K562 (cell line): ENCODE measurements around the gene PHF12.

Experiments
- BRCA1 ChIP-seq, 2 experiments: fragments of 450-650 bp in 1 of 2; sonication (generic) in 1 of 2; formaldehyde crosslinking in 1 of 2; IDR thresholded peaks; 2 replicates each; pipeline versions ENCODE4 v1.5.0 to v1.6.1; 2017 to 2020; ENCODE audit warnings: mild to moderate bottlenecking in 1 of 2, missing genetic modification reagents in 1 of 2
- CTCF ChIP-seq, 3 experiments: IDR thresholded peaks in 2 of 3; conservative IDR thresholded peaks in 1 of 3; 2 replicates each; pipeline ENCODE4 v1.5.1; 2011 to 2012; ENCODE audit warnings: low read length in 3 of 3, mild to moderate bottlenecking in 3 of 3, control low read depth in 2 of 3, improper control_type of control experiment in 1 of 3, inconsistent platforms in 1 of 3, low read depth in 1 of 3, mixed read lengths in 1 of 3, moderate library complexity in 1 of 3; ENCODE audit not compliant: insufficient read depth in 2 of 3
- CUX1 ChIP-seq: fragments of 200-800 bp; sonication (Bioruptor generic); IDR thresholded peaks from 2 replicates; pipeline ENCODE4 v1.6.1; 2016; ENCODE audit warnings: missing genetic modification characterization, missing compliant biosample characterization
- EP300 ChIP-seq: IDR thresholded peaks from 2 replicates; pipeline ENCODE4 v1.6.1; 2012; ENCODE audit warnings: low read length, improper control_type of control experiment
- KLF16 ChIP-seq: IDR thresholded peaks from 2 replicates; pipeline ENCODE4 v1.6.1; 2016; ENCODE audit warnings: antibody characterized with exemption
- MEF2A ChIP-seq: IDR thresholded peaks from 2 replicates; pipeline ENCODE4 v1.6.1; 2011; ENCODE audit warnings: low read depth, mild to moderate bottlenecking, low read length, moderate library complexity; ENCODE audit not compliant: control insufficient read depth
- NCOA2 ChIP-seq, 2 experiments: fragments of 450-650 bp; IDR thresholded peaks; 2 replicates each; pipeline ENCODE4 v1.6.1; 2018; ENCODE audit warnings: mild to moderate bottlenecking in 2 of 2, moderate library complexity in 1 of 2; ENCODE audit not compliant: partially characterized antibody in 2 of 2
- POLR2A ChIP-seq: fragments of 450-650 bp; conservative IDR thresholded peaks from 2 replicates; pipeline ENCODE4 v1.6.1; 2016
- SRF ChIP-seq, 2 experiments: fragments of 250-450, 450-650 bp in 1 of 2; sonication (Bioruptor Pico) in 1 of 2; sonication (generic) in 1 of 2; formaldehyde crosslinking; IDR thresholded peaks; 2 replicates each; pipeline versions ENCODE4 v1.5.0 to v1.5.1; 2020 to 2022; ENCODE audit warnings: mild to moderate bottlenecking in 1 of 2, missing genetic modification reagents in 1 of 2
- ZBTB33 ChIP-seq: sonication (generic); formaldehyde crosslinking; IDR thresholded peaks from 2 replicates; pipeline ENCODE4 v1.8.1; 2023; ENCODE audit warnings: mild to moderate bottlenecking, missing genetic modification reagents
- ZNF282 ChIP-seq: sonication (generic); formaldehyde crosslinking; IDR thresholded peaks from 2 replicates; pipeline ENCODE4 v1.8.1; 2023; ENCODE audit warnings: missing genetic modification reagents

GRCh38 chr17:28912938-28913333, 38.4 kb downstream of the PHF12 start:
- TF ChIP-seq EP300 (no peak), NCOA2 (IDR thresholded peaks at IDR 0.05; ENCODE audit: partially characterized antibody in 2 of 2) (no peak), CTCF (IDR thresholded peaks at IDR 0.05 in 2 of 3, conservative IDR thresholded peaks at IDR 0.05 in 1 of 3; ENCODE audit: insufficient read depth in 2 of 3, low read depth in 1 of 3, low read length in 3 of 3) (no peak), MEF2A (no peak), POLR2A (no peak), SRF (CRISPR knock-in tag; IDR thresholded peaks at IDR 0.05) (no peak), BRCA1 (IDR thresholded peaks at IDR 0.05) (no peak), BRCA1 (CRISPR knock-in tag; IDR thresholded peaks at IDR 0.05) (no peak), ZBTB33 (CRISPR knock-in tag) (no peak), ZNF282 (CRISPR knock-in tag) (no peak), KLF16 (no peak), CUX1 (CRISPR knock-in tag) (no peak)
